Measurements from ENCODE around the gene GPR62. TPM values are rescaled to one million over a fixed set of nuclear protein-coding genes. Genes with fewer than 3 reads are reported as not detected.
A peak's percentile ranks its signal among the peaks of the same experiment; 100 is the strongest.
"Not testable (repeated sequence)": the region's sequence is repeated elsewhere in the genome, so short reads cannot be mapped to it uniquely, and the experiment has no call there.

Gene GPR62
- total RNA-seq, 1 experiment from 2014 or later = not detected

DNA sequence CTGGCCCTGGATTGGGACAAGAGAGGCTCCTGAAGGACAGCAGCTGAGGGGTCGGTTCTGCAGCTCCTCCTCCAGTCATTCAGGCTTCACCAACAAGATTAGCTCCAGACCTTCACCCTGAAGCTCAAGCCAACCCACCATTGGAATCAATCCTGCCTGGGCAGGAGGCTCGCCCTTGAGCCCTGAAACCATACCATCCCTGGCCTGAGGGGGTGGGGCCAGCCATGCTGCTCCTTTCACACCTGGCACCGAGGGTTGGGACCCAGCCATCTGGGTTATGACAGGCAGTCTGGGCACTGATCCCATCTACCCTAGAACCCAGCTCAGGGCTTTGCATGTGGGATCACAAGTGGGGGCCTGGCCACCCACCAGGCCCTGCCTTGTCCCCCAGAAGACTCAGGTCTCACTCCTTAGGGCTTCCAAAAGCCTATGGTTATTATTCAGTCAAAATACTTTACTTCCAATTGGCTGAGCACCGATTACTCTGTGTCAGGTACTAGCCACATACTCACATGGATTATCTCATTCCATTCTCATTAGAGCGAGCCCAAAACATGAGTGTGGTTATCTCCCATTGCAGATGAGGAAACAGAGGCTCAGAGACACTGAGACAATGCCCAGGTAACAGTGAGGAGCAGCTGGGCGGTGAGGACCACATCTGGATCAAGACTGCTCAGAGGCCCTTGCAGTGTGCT lies 15.6 kb downstream of the GPR62 start:
- DNase-seq (ENCODE audit: low read depth) = no peak

- no peak for DNase-seq (ENCODE audit: low read depth)
These were observed 16.2 kb downstream of the GPR62 start for GRCh38 chr3:51971350-51971749.

GRCh38 chr3:51974277-51974962 lies 19.2 kb downstream of the GPR62 start:
- peak; percentile 44 for DNase-seq (ENCODE audit: low read depth)

DNA sequence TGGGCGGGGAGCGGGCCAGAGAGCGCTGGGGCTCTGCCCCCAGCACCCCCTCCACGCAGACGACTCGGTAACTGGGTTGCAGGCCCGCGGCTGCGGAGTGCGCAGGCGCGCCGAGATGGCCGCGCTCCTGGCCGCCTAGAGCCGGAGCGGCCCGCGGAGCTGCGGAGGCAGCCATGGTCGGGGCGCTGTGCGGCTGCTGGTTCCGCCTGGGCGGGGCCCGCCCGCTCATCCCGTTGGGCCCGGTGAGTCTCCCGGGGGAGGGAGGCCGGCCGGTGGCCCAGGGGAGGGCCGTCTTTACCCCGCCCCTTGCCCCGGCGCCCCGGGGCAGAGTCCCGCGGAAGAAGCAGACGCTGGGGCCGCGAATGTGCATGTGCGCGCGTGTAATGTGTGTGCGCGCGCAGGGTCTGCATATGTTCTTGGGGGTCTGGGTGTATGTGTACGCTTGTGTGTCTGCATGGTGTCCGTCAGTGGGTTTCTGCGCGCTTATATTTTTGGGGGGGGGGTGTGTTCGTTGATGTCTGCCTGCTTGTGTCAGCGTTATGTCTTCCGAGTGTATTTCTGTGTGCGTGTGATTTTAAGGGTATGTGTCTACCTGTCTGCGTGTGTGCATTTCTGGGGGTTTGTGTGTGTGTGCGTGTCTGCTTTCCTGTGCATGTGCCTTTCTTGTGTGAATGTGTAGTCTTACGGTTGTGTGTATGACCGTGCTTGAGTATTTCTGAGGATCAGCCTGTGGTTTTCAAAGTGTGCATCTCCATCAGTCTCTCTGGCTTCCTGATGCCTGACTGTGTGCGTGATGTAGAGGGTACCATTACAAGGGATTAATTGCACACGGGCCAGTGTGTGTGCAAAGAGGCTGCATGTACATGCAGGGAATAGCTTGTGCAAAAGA lies 20.0 kb downstream of the GPR62 start, which contains the start of gene ABHD14A:
ABHD14A (plus strand) TSS at position 102 of the 889 bp plus-strand sequence; CDS start at position 174, 72 bp downstream.
- DNase-seq (ENCODE audit: low read depth) = peak; percentile 72

DNA sequence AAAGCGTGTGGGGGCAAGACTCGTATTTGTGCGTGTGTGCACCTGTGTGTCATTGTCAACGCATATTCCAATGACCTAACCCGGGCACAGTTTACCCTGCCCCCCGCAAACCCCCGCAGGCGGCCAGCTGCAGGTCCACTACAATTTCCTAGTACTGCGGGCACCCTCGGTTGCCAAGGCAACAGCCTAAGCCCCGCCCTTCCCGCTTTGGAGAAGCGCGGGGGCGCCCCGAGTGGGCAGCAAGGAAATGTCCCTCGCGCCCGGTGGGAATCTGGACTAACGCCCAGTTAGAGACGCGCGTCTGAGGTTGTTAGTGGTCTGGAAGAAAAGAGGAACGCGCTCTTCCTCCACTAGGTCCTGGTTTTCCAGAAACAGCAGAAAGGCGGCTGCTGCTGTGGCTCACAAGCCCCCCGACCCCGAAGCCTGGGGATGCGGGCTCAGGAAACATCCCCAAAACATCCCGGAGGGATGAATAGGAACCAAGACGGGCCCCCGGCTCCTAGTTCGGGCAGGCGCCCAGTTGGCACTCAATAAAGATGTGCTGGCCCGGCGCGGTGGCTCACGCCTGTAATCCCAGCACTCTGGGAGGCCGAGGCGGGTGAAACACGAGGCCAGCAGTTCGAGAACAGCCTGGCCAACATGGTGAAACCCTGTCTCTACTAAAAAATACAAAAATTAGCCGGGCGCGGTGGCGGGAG lies 20.8 kb downstream of the GPR62 start:
- DNase-seq (ENCODE audit: low read depth) = peak; percentile 53

DNA sequence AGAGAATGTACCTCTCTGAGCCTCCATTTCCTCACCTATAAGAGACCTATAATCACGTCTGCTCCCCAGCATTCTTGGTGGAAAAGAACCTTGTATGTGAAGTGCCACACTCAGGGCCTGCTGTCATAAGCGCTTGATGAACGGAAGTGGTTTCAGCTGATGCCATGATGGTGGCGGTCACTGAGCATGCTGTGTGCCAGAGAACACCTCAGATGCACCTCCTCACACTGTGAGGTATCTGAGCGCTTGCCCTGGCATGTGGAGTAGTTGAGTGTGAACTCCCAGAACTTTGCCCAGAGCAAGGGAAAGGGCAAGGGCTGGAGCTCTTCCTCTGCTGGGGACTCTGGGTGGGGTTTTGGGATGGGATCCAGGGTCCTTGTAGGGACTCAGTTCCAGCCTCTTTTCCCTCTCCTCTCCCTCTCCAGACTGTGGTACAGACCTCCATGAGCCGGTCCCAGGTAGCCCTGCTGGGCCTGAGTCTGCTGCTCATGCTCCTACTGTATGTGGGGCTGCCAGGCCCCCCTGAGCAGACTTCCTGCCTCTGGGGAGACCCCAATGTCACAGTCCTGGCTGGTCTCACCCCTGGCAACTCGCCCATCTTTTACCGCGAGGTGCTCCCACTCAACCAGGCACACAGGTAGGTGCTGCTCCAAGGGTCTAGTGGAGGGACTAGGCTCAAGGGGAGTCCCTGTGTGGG lies 22.4 kb downstream of the GPR62 start:
- no peak for DNase-seq (ENCODE audit: low read depth)

- DNase-seq (ENCODE audit: low read depth) = no peak
These were observed 22.9 kb downstream of the GPR62 start for GRCh38 chr3:51978143-51978502.

DNA sequence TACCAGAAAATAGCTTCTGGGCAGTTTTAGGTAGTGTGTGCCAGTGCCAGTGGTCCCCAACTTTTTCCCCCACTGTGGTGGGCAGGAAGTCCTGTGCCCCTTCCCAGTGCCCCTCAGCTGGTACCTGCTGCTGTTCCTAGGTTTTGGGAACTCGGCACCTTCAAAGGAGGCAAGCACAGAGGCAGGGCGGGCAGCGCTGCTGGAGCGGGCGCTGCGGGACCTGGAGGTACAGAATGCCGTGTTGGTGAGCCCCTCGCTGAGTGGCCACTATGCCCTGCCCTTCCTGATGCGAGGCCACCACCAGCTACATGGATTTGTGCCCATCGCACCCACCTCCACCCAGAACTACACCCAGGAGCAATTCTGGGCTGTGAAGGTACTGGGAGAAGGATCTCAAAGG lies 25.1 kb downstream of the GPR62 start:
- DNase-seq (ENCODE audit: low read depth) = no peak

GRCh38 chr3:51982352-51982837 lies 27.2 kb downstream of the GPR62 start:
- DNase-seq (ENCODE audit: low read depth) = no peak

GRCh38 chr3:51982838-51983577 lies 27.8 kb downstream of the GPR62 start, which contains the start of gene ACY1:
Gene ACY1, plus strand, starts transcription at chr3:51983535. Its CDS starts 530 bp downstream, at chr3:51984065.
- peak; percentile 88 for DNase-seq (ENCODE audit: low read depth)

DNA sequence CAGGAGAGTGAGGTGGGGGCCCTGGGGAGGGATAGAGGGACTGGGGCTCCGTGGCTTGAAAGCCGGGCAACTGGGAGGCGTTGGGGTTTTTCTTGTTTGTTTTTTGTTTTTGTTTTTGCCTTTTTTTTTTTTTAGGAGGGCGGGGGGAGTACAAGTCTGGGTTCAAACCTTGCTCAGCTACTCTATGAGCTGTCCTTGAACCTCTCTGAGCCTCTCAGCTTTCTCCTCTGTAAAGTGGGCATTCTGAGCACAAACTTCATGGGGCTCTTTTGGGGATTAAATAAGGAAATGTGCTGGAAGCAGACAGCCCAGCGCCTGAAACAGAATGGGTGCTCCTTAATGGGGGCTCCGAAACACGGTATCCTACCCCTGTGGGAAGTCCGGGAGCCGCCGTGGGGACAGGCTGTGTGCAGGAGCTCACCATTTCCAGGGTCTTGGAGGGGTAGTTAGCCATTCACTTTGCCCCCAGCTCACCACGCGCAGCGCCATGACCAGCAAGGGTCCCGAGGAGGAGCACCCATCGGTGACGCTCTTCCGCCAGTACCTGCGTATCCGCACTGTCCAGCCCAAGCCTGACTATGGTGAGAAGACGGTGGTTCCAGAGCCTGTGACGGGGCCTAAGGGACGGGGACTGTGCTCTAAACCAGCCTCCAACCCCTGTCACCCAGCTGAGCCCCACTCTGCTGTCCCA lies 28.5 kb downstream of the GPR62 start:
- no peak for DNase-seq (ENCODE audit: low read depth)

GRCh38 chr3:51984269-51984647 lies 29.1 kb downstream of the GPR62 start:
- DNase-seq (ENCODE audit: low read depth) = no peak

GRCh38 chr3:51985063-51985462 lies 29.9 kb downstream of the GPR62 start:
- DNase-seq (ENCODE audit: low read depth) = no peak

GRCh38 chr3:51986010-51986947 lies 31.1 kb downstream of the GPR62 start:
- no peak for DNase-seq (ENCODE audit: low read depth)

GRCh38 chr3:51987568-51987967 lies 32.4 kb downstream of the GPR62 start:
- DNase-seq (ENCODE audit: low read depth) = no peak

GRCh38 chr3:51988286-51989146 lies 33.3 kb downstream of the GPR62 start:
- no peak for DNase-seq (ENCODE audit: low read depth)

DNA sequence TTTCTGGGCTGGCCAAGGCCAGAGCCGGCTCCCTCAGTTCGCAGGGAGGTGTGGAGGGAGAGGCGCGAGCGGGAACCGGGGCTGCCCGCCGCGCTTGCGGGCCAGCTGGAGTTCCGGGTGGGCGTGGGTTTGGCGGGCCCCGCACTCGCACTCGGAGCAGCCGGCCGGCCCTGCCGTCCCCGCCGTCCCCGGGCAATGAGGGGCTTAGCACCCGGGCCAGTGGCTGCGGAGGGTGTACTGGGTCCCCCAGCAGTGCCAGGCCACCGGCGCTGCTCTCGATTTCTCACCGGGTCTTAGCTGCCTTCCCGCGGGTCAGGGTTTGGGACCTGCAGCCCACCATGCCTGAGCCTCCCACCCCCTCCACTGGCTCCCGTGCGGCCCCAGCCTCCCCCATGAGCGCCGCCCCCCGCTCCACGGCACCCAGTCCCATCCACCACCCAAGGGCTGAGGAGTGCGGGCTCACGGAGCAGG lies 35.4 kb downstream of the GPR62 start:
- DNase-seq (ENCODE audit: low read depth) = not testable (repeated sequence)

Data from RPMI7951 (cell line).